ENCODE measurements around the gene NAV3. TPM values are rescaled to one million over a fixed set of nuclear protein-coding genes. Genes with fewer than 3 reads are reported as not detected.

The NAV3 gene
- total RNA-seq, 1 experiment from 2014 or later: 3.4 TPM

GRCh38 chr12:78224154-78224553 is 393.5 kb downstream of the NAV3 start:
- Histone ChIP-seq H3K4me2 (ENCODE audit: low read depth, low read length, poor library complexity, severe bottlenecking) (no peak overlapping the region), H3K36me3 (ENCODE audit: insufficient read depth, low read length) (no peaks in the 10 kb centered on the region), H3K9me2 (replicated peaks; ENCODE audit: insufficient read depth, low read length) (no peaks in the 10 kb centered on the region), H3K4me3 (ENCODE audit: low read length) (no peak overlapping the region), H3K79me2 (ENCODE audit: low read length) (no peaks in the 10 kb centered on the region), H3K9me3 (ENCODE audit: low read length) (no peaks in the 10 kb centered on the region), H4K20me1 (ENCODE audit: insufficient read depth, low read depth, low read length) (no peaks in the 10 kb centered on the region), H2AFZ (ENCODE audit: low read length) (no peak overlapping the region), H3K27me3 (ENCODE audit: low read length) (no peaks in the 10 kb centered on the region), H3K4me1 (ENCODE audit: low read length) (no peaks in the 10 kb centered on the region), H3K9ac (ENCODE audit: low read length) (no peak overlapping the region), H3K27ac (ENCODE audit: low read length) (no peak overlapping the region)
- no peak for DNase-seq

- Histone ChIP-seq H3K9me2 (replicated peaks; ENCODE audit: insufficient read depth, low read length) (no peaks in the 10 kb centered on the region), H3K36me3 (ENCODE audit: insufficient read depth, low read length) (no peaks in the 10 kb centered on the region), H3K4me1 (ENCODE audit: low read length) (peaks cover 2% of the 10 kb centered on the region; the same call in 1 of the 2 replicates), H3K9ac (ENCODE audit: low read length) (no peak overlapping the region), H4K20me1 (ENCODE audit: insufficient read depth, low read depth, low read length) (no peaks in the 10 kb centered on the region), H3K4me2 (ENCODE audit: low read depth, low read length, poor library complexity, severe bottlenecking) (no peak overlapping the region), H3K4me3 (ENCODE audit: low read length) (no peak overlapping the region), H3K79me2 (ENCODE audit: low read length) (no peaks in the 10 kb centered on the region), H3K27ac (ENCODE audit: low read length) (no peak overlapping the region), H2AFZ (ENCODE audit: low read length) (no peak overlapping the region), H3K9me3 (ENCODE audit: low read length) (no peaks in the 10 kb centered on the region), H3K27me3 (ENCODE audit: low read length) (no peaks in the 10 kb centered on the region)
- no peak for DNase-seq
Observed at GRCh38 chr12:78226763-78227162, 396.1 kb downstream of the NAV3 start.

- no peaks in the 10 kb centered on the region for H3K27me3 ChIP-seq (ENCODE audit: low read length)
- no peak overlapping the region for H3K9ac ChIP-seq (ENCODE audit: low read length)
- no peaks in the 10 kb centered on the region for H3K9me3 ChIP-seq (ENCODE audit: low read length)
- H3K9me2 ChIP-seq (replicated peaks; ENCODE audit: insufficient read depth, low read length): no peaks in the 10 kb centered on the region
- peak overlapping the region; percentile 96 for H2AFZ ChIP-seq (ENCODE audit: low read length)
- DNase-seq: peak; percentile 85
- no peaks in the 10 kb centered on the region for H4K20me1 ChIP-seq (ENCODE audit: insufficient read depth, low read depth, low read length)
- no peak overlapping the region for H3K4me2 ChIP-seq (ENCODE audit: low read depth, low read length, poor library complexity, severe bottlenecking)
- no peak overlapping the region for H3K4me3 ChIP-seq (ENCODE audit: low read length)
- peaks cover 2% of the 10 kb centered on the region; the same call in 1 of the 2 replicates for H3K4me1 ChIP-seq (ENCODE audit: low read length)
- H3K27ac ChIP-seq (ENCODE audit: low read length): no peak overlapping the region
- no peaks in the 10 kb centered on the region for H3K79me2 ChIP-seq (ENCODE audit: low read length)
- H3K36me3 ChIP-seq (ENCODE audit: insufficient read depth, low read length): no peaks in the 10 kb centered on the region
Observed at GRCh38 chr12:78229591-78230101, 399.0 kb downstream of the NAV3 start.

- Histone ChIP-seq H4K20me1 (ENCODE audit: insufficient read depth, low read depth, low read length) (no peaks in the 10 kb centered on the region), H3K9me3 (ENCODE audit: low read length) (no peaks in the 10 kb centered on the region), H3K4me2 (ENCODE audit: low read depth, low read length, poor library complexity, severe bottlenecking) (no peak overlapping the region), H3K9me2 (replicated peaks; ENCODE audit: insufficient read depth, low read length) (no peaks in the 10 kb centered on the region), H3K4me3 (ENCODE audit: low read length) (no peak overlapping the region), H3K27ac (ENCODE audit: low read length) (no peak overlapping the region), H3K79me2 (ENCODE audit: low read length) (no peaks in the 10 kb centered on the region), H3K36me3 (ENCODE audit: insufficient read depth, low read length) (no peaks in the 10 kb centered on the region), H3K9ac (ENCODE audit: low read length) (no peak overlapping the region), H2AFZ (ENCODE audit: low read length) (no peak overlapping the region), H3K27me3 (ENCODE audit: low read length) (no peaks in the 10 kb centered on the region), H3K4me1 (ENCODE audit: low read length) (peaks cover 2% of the 10 kb centered on the region; the same call in 1 of the 2 replicates)
- no peak for DNase-seq
Observed at GRCh38 chr12:78232756-78233155, 402.1 kb downstream of the NAV3 start.

- H3K4me2 ChIP-seq (ENCODE audit: low read depth, low read length, poor library complexity, severe bottlenecking): no peak overlapping the region
- no peak overlapping the region for H2AFZ ChIP-seq (ENCODE audit: low read length)
- H3K4me1 ChIP-seq (ENCODE audit: low read length): no peaks in the 10 kb centered on the region
- H3K4me3 ChIP-seq (ENCODE audit: low read length): no peak overlapping the region
- no peaks in the 10 kb centered on the region for H3K27me3 ChIP-seq (ENCODE audit: low read length)
- H3K36me3 ChIP-seq (ENCODE audit: insufficient read depth, low read length): no peaks in the 10 kb centered on the region
- H4K20me1 ChIP-seq (ENCODE audit: insufficient read depth, low read depth, low read length): no peaks in the 10 kb centered on the region
- H3K9me3 ChIP-seq (ENCODE audit: low read length): no peaks in the 10 kb centered on the region
- H3K9ac ChIP-seq (ENCODE audit: low read length): no peak overlapping the region
- H3K9me2 ChIP-seq (replicated peaks; ENCODE audit: insufficient read depth, low read length): no peaks in the 10 kb centered on the region; the same call in 1 of the 2 replicates
- no peaks in the 10 kb centered on the region for H3K79me2 ChIP-seq (ENCODE audit: low read length)
- H3K27ac ChIP-seq (ENCODE audit: low read length): no peak overlapping the region
- no peak for DNase-seq
Observed at GRCh38 chr12:78236264-78236663, 405.6 kb downstream of the NAV3 start.

GRCh38 chr12:78239544-78239943 is 408.9 kb downstream of the NAV3 start:
- Histone ChIP-seq H3K9me3 (ENCODE audit: low read length) (no peaks in the 10 kb centered on the region), H3K9me2 (replicated peaks; ENCODE audit: insufficient read depth, low read length) (no peaks in the 10 kb centered on the region; the same call in 1 of the 2 replicates), H4K20me1 (ENCODE audit: insufficient read depth, low read depth, low read length) (no peaks in the 10 kb centered on the region), H3K4me1 (ENCODE audit: low read length) (no peaks in the 10 kb centered on the region), H3K27ac (ENCODE audit: low read length) (no peak overlapping the region), H3K36me3 (ENCODE audit: insufficient read depth, low read length) (no peaks in the 10 kb centered on the region), H3K79me2 (ENCODE audit: low read length) (no peaks in the 10 kb centered on the region), H3K4me3 (ENCODE audit: low read length) (no peak overlapping the region), H3K27me3 (ENCODE audit: low read length) (no peaks in the 10 kb centered on the region), H2AFZ (ENCODE audit: low read length) (no peak overlapping the region), H3K9ac (ENCODE audit: low read length) (no peak overlapping the region), H3K4me2 (ENCODE audit: low read depth, low read length, poor library complexity, severe bottlenecking) (no peak overlapping the region)
- DNase-seq: no peak

GRCh38 chr12:78240827-78241226 is 410.1 kb downstream of the NAV3 start:
- no peak for DNase-seq
- Histone ChIP-seq H2AFZ (ENCODE audit: low read length) (no peak overlapping the region), H3K4me1 (ENCODE audit: low read length) (no peaks in the 10 kb centered on the region), H3K4me3 (ENCODE audit: low read length) (no peak overlapping the region), H3K36me3 (ENCODE audit: insufficient read depth, low read length) (no peaks in the 10 kb centered on the region), H3K9me2 (replicated peaks; ENCODE audit: insufficient read depth, low read length) (no peaks in the 10 kb centered on the region; the same call in 1 of the 2 replicates), H3K9ac (ENCODE audit: low read length) (no peak overlapping the region), H4K20me1 (ENCODE audit: insufficient read depth, low read depth, low read length) (no peaks in the 10 kb centered on the region), H3K27ac (ENCODE audit: low read length) (no peak overlapping the region), H3K27me3 (ENCODE audit: low read length) (no peaks in the 10 kb centered on the region), H3K4me2 (ENCODE audit: low read depth, low read length, poor library complexity, severe bottlenecking) (no peak overlapping the region), H3K79me2 (ENCODE audit: low read length) (no peaks in the 10 kb centered on the region), H3K9me3 (ENCODE audit: low read length) (no peaks in the 10 kb centered on the region)

- Histone ChIP-seq H3K36me3 (ENCODE audit: insufficient read depth, low read length) (no peaks in the 10 kb centered on the region), H2AFZ (ENCODE audit: low read length) (no peak overlapping the region), H3K79me2 (ENCODE audit: low read length) (no peaks in the 10 kb centered on the region), H3K9me2 (replicated peaks; ENCODE audit: insufficient read depth, low read length) (no peaks in the 10 kb centered on the region; the same call in 1 of the 2 replicates), H3K9ac (ENCODE audit: low read length) (no peak overlapping the region), H3K9me3 (ENCODE audit: low read length) (no peaks in the 10 kb centered on the region), H3K4me2 (ENCODE audit: low read depth, low read length, poor library complexity, severe bottlenecking) (no peak overlapping the region), H4K20me1 (ENCODE audit: insufficient read depth, low read depth, low read length) (no peaks in the 10 kb centered on the region), H3K27ac (ENCODE audit: low read length) (no peak overlapping the region), H3K27me3 (ENCODE audit: low read length) (no peaks in the 10 kb centered on the region), H3K4me3 (ENCODE audit: low read length) (no peak overlapping the region), H3K4me1 (ENCODE audit: low read length) (no peaks in the 10 kb centered on the region)
- DNase-seq: no peak
Observed at GRCh38 chr12:78241446-78241845, 410.8 kb downstream of the NAV3 start.
